ENCODE measurements around the gene CARD10.

Gene CARD10

GRCh38 chr22:37525746-37526350 is 6.6 kb upstream of the CARD10 start:
- DNase-seq, result no peak

- no peak for DNase-seq
Measured at GRCh38 chr22:37525073-37525745, 6.0 kb upstream of the CARD10 start.

- DNase-seq, result no peak
Measured at GRCh38 chr22:37522482-37522881, 3.3 kb upstream of the CARD10 start.

- no peak for DNase-seq
Measured at GRCh38 chr22:37521236-37521739, 2.1 kb upstream of the CARD10 start.

- no peak for DNase-seq
Measured at GRCh38 chr22:37520776-37521191, 1.6 kb upstream of the CARD10 start.

- DNase-seq, result no peak
Measured at GRCh38 chr22:37518509-37519267, 527 bp downstream of the CARD10 start.

GRCh38 chr22:37517826-37518450 is 1.3 kb downstream of the CARD10 start:
- no peak for DNase-seq

- DNase-seq, result no peak
Measured at GRCh38 chr22:37516456-37516855, 2.8 kb downstream of the CARD10 start.

- no peak for DNase-seq
Measured at GRCh38 chr22:37515901-37516300, 3.3 kb downstream of the CARD10 start.

GRCh38 chr22:37514526-37515051 is 4.6 kb downstream of the CARD10 start:
- DNase-seq, result no peak

- no peak for DNase-seq
Measured at GRCh38 chr22:37511395-37512104, 7.7 kb downstream of the CARD10 start.

- no peak for DNase-seq
Measured at GRCh38 chr22:37510091-37510490, 9.1 kb downstream of the CARD10 start.

- no peak for DNase-seq
Measured at GRCh38 chr22:37509059-37509860, 10.0 kb downstream of the CARD10 start.

- no peak for DNase-seq
Measured at GRCh38 chr22:37508431-37508992, 10.7 kb downstream of the CARD10 start.

GRCh38 chr22:37507731-37508130 is 11.5 kb downstream of the CARD10 start:
- DNase-seq, result no peak

GRCh38 chr22:37505989-37506388 is 13.2 kb downstream of the CARD10 start:
- DNase-seq, result no peak

- DNase-seq, result no peak
Measured at GRCh38 chr22:37505565-37505964, 13.7 kb downstream of the CARD10 start.

- DNase-seq, result no peak
Measured at GRCh38 chr22:37504964-37505363, 14.3 kb downstream of the CARD10 start.

GRCh38 chr22:37503850-37504249 is 15.4 kb downstream of the CARD10 start:
- no peak for DNase-seq

GRCh38 chr22:37503183-37503683 is 16.0 kb downstream of the CARD10 start:
- no peak for DNase-seq

Measured in DMS79 treated with DMSO at 0.1 percent for 48 hours (cell line).